Fibroblast of gingiva (primary cell): ENCODE results near the gene UMODL1.
A peak's percentile ranks its signal among the peaks of the same experiment; 100 is the strongest.

Source experiments
- DNase-seq: peaks from one replicate; pipeline ENCODE4 v3.0.0-alpha.2; 2011; ENCODE audit warnings: low read depth

Gene UMODL1

GRCh38 chr21:42071146-42071737, at the start of gene UMODL1:
UMODL1 (plus strand) TSS chr21:42071317; CDS start chr21:42071317, 0 bp downstream.
- DNase-seq: no peak

GRCh38 chr21:42021371-42022090, 49.6 kb upstream of the UMODL1 start:
- DNase-seq: no peak

- DNase-seq: no peak
Measured at GRCh38 chr21:42022091-42022430, 49.1 kb upstream of the UMODL1 start.

GRCh38 chr21:42022906-42023305, 48.2 kb upstream of the UMODL1 start:
- no peak for DNase-seq

- no peak for DNase-seq
Measured at GRCh38 chr21:42025376-42026081, 45.6 kb upstream of the UMODL1 start.

GRCh38 chr21:42026082-42026435, 45.1 kb upstream of the UMODL1 start:
- no peak for DNase-seq

- DNase-seq: no peak
Measured at GRCh38 chr21:42027085-42027821, 43.9 kb upstream of the UMODL1 start.

GRCh38 chr21:42027822-42028765, 43.0 kb upstream of the UMODL1 start:
- no peak for DNase-seq

- no peak for DNase-seq
Measured at GRCh38 chr21:42028766-42029425, 42.2 kb upstream of the UMODL1 start.

GRCh38 chr21:42030311-42030710, 40.8 kb upstream of the UMODL1 start:
- no peak for DNase-seq

GRCh38 chr21:42031241-42031640, 39.9 kb upstream of the UMODL1 start:
- DNase-seq: no peak

GRCh38 chr21:42031816-42032215, 39.3 kb upstream of the UMODL1 start:
- no peak for DNase-seq

GRCh38 chr21:42032266-42032665, 38.9 kb upstream of the UMODL1 start:
- no peak for DNase-seq

- no peak for DNase-seq
Measured at GRCh38 chr21:42032968-42033367, 38.1 kb upstream of the UMODL1 start.

GRCh38 chr21:42036313-42036712, 34.8 kb upstream of the UMODL1 start:
- DNase-seq: no peak

- no peak for DNase-seq
Measured at GRCh38 chr21:42037516-42037915, 33.6 kb upstream of the UMODL1 start.

GRCh38 chr21:42037943-42038342, 33.2 kb upstream of the UMODL1 start:
- no peak for DNase-seq

GRCh38 chr21:42038393-42038792, 32.7 kb upstream of the UMODL1 start:
- no peak for DNase-seq

GRCh38 chr21:42038826-42039425, 32.2 kb upstream of the UMODL1 start:
- DNase-seq: peak; percentile 65

GRCh38 chr21:42039470-42039901, 31.6 kb upstream of the UMODL1 start:
- peak; percentile 70 for DNase-seq
